ENCODE data around the gene ACSM3. TPM values are rescaled to one million over a fixed set of nuclear protein-coding genes. Genes with fewer than 3 reads are reported as not detected.
"Not testable (repeated sequence)": the region's sequence is repeated elsewhere in the genome, so short reads cannot be mapped to it uniquely, and the experiment has no call there.

The ACSM3 gene, protein sequence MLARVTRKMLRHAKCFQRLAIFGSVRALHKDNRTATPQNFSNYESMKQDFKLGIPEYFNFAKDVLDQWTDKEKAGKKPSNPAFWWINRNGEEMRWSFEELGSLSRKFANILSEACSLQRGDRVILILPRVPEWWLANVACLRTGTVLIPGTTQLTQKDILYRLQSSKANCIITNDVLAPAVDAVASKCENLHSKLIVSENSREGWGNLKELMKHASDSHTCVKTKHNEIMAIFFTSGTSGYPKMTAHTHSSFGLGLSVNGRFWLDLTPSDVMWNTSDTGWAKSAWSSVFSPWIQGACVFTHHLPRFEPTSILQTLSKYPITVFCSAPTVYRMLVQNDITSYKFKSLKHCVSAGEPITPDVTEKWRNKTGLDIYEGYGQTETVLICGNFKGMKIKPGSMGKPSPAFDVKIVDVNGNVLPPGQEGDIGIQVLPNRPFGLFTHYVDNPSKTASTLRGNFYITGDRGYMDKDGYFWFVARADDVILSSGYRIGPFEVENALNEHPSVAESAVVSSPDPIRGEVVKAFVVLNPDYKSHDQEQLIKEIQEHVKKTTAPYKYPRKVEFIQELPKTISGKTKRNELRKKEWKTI
- total RNA-seq: 1 to 10 TPM; 6.8 to 7.3 TPM
- 7.4 TPM for polyA plus RNA-seq

DNA sequence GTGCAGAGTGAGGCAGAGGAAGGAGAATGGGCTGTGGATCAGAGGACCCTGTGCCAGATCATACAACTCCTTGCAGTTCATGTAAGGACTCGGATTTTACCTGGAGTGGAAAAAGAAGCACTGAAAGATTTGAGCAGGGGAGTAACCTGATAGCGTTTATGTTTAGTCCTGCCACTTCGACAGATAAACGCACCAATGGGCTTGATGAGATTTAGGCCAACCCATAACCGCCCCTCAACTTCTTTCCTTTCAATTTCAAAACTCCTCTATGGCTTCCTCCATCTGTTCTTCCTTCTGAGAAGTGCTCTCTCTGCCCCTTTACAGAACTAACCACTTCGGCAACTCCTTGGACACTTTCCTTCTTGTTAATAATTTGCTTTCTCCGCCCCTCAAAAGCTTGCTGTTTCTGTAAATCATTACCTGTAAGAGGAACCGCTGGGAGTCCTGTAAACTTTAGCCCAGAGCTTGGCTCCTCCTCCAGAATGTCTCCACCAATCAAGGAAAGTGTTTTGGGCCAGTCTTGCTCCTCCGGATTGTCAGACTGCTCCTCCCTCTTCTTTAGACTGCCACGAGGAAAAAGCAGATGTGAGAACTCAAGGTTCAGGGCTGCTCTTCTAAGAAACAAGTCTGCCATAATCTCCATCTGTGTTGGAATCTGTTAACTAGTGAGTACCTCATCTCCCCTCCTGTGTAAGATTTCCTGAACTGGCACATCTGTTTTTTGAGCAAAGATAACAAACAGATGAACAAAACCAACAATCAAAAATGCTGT, at the start of gene ACSM3:
Gene ACSM3, plus strand, starts transcription at position 554 of the 772 bp plus-strand sequence. CDS start 6,021 bp downstream, outside the sequence.
- H3K36me3 Mint-ChIP-seq: peaks cover 2 to 23% (median 5%) of the 10 kb centered on the region in 3 donors
- no peaks in the 10 kb centered on the region for H3K36me3 ChIP-seq (ENCODE audit: insufficient read depth, low read length)
- peaks cover 0 to 7% (median 2%) of the 10 kb centered on the region in 5 donors for H3K9me3 Mint-ChIP-seq
- H3K27me3 Mint-ChIP-seq: peaks cover 0 to 2% of the 10 kb centered on the region in 2 donors
- peak within 1 kb of the TSS; percentile 46 for H3K27ac ChIP-seq (ENCODE audit: low read depth, low read length)
- no peaks in the 10 kb centered on the region for H3K9me3 ChIP-seq (ENCODE audit: low read length)
- peaks cover 28 to 33% (median 29%) of the 10 kb centered on the region in 3 donors for H3K4me1 Mint-ChIP-seq
- peak; percentile 38 to 80 (median 73) for DNase-seq
- H3K27me3 ChIP-seq (ENCODE audit: insufficient read depth, low read length, poor library complexity, severe bottlenecking): no peaks in the 10 kb centered on the region
- peak within 1 kb of the TSS; percentile 88 to 97 (median 92) for H3K4me3 Mint-ChIP-seq
- peak within 1 kb of the TSS; percentile 82 to 98 (median 93) for H3K27ac Mint-ChIP-seq
- POLR2A ChIA-PET: interaction anchor here (0.9 kb wide), 1 partner anchor 23 kb away, joined by 3 read pairs; no protein-coding TSS in a partner anchor
- CTCF ChIA-PET: interaction anchor here (1.0 to 2.6 kb wide), 2 partner anchors 11 to 22 kb away, joined by 3 to 7 read pairs; partner anchors contain the start of gene THUMPD1
- H3K4me1 ChIP-seq (ENCODE audit: insufficient read depth, low read length): peaks cover 20% of the 10 kb centered on the region
- peak within 1 kb of the TSS; percentile 60 for H3K4me3 ChIP-seq (ENCODE audit: low read length)

DNA sequence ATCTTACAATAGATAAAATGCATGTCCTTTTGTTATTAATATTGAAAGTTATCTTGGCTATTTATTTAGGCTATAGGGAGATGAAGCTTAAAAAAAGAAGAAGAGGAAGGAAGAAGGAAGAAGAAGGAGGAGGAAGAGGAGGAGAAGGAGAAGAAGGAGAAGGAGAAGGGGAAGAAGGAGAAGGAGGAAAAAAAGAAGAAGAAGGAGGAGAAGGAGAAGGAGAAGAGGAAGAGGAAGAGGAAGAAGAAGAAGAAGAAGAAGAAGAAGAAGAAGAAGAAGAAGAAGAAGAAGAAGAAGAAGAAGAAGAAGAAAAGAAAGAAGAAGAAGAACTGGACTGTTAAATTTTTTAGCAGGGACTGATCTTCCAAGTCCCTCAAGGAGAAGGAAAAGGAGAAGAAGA, 46.1 kb upstream of the ACSM3 start:
- H3K9me3 ChIP-seq (ENCODE audit: low read length); H3K4me1 Mint-ChIP-seq; H3K9me3 Mint-ChIP-seq; H3K4me3 ChIP-seq (ENCODE audit: low read length); POLR2A ChIA-PET; DNase-seq; CTCF ChIA-PET; H3K36me3 Mint-ChIP-seq; H3K27ac Mint-ChIP-seq; H3K4me1 ChIP-seq (ENCODE audit: insufficient read depth, low read length); H3K27me3 Mint-ChIP-seq; H3K36me3 ChIP-seq (ENCODE audit: insufficient read depth, low read length); H3K4me3 Mint-ChIP-seq; H3K27me3 ChIP-seq (ENCODE audit: insufficient read depth, low read length, poor library complexity, severe bottlenecking); H3K27ac ChIP-seq (ENCODE audit: low read depth, low read length): not testable (repeated sequence)

GRCh38 chr16:20720251-20720650, 43.6 kb upstream of the ACSM3 start:
- POLR2A ChIA-PET: no interaction called here
- peaks cover 0 to 4% (median 0%) of the 10 kb centered on the region in 3 donors for H3K36me3 Mint-ChIP-seq

GRCh38 chr16:20726661-20727060, 37.2 kb upstream of the ACSM3 start:
- Mint-ChIP-seq H3K4me3 (no peak overlapping the region), H3K36me3 (peaks cover 0 to 2% (median 1%) of the 10 kb centered on the region in 3 donors), H3K27ac (no peak overlapping the region), H3K4me1 (no peaks in the 10 kb centered on the region), H3K9me3 (no peaks in the 10 kb centered on the region), H3K27me3 (no peaks in the 10 kb centered on the region)
- Histone ChIP-seq H3K9me3 (ENCODE audit: low read length) (no peaks in the 10 kb centered on the region), H3K4me1 (ENCODE audit: insufficient read depth, low read length) (no peaks in the 10 kb centered on the region), H3K4me3 (ENCODE audit: low read length) (no peak overlapping the region), H3K27ac (ENCODE audit: low read depth, low read length) (no peak overlapping the region), H3K36me3 (ENCODE audit: insufficient read depth, low read length) (no peaks in the 10 kb centered on the region), H3K27me3 (ENCODE audit: insufficient read depth, low read length, poor library complexity, severe bottlenecking) (no peaks in the 10 kb centered on the region)
- CTCF ChIA-PET: no interaction called here
- no peak for DNase-seq
- POLR2A ChIA-PET: interaction anchor here (0.7 kb wide), 1 partner anchor 12 kb away, joined by 3 read pairs; no protein-coding TSS in a partner anchor

More at GRCh38 chr16:20720251-20720650, 43.6 kb upstream of the ACSM3 start:
- Mint-ChIP-seq H3K4me1 (no peaks in the 10 kb centered on the region), H3K9me3 (no peaks in the 10 kb centered on the region), H3K27me3 (no peaks in the 10 kb centered on the region), H3K27ac (no peak overlapping the region), H3K4me3 (no peak overlapping the region)
- Histone ChIP-seq H3K27ac (ENCODE audit: low read depth, low read length) (no peak overlapping the region), H3K4me1 (ENCODE audit: insufficient read depth, low read length) (no peaks in the 10 kb centered on the region), H3K36me3 (ENCODE audit: insufficient read depth, low read length) (no peaks in the 10 kb centered on the region), H3K27me3 (ENCODE audit: insufficient read depth, low read length, poor library complexity, severe bottlenecking) (no peaks in the 10 kb centered on the region), H3K4me3 (ENCODE audit: low read length) (no peak overlapping the region), H3K9me3 (ENCODE audit: low read length) (no peaks in the 10 kb centered on the region)
- DNase-seq: no peak
- CTCF ChIA-PET: no interaction called here

DNA sequence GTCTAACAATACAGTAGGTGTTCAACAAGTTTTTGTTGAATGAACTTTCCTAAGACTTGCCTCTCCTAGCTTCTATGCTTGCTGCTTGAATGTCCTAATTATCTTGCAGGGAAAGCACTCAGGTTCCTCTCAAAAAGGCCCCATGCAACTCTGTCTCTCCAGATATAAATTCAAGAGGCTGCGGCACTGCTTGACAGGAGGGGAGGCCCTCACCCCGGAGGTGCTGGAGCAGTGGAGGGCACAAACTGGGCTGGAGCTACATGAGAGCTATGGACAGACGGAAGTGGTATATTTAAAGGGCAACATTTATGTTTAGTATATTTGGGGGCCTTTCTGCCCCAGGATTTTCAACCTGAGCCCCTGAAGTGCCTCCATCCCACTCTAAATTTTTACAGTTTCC, 36.6 kb upstream of the ACSM3 start:
- Histone ChIP-seq H3K4me1 (ENCODE audit: insufficient read depth, low read length) (no peaks in the 10 kb centered on the region), H3K27ac (ENCODE audit: low read depth, low read length) (no peak overlapping the region), H3K4me3 (ENCODE audit: low read length) (no peak overlapping the region), H3K27me3 (ENCODE audit: insufficient read depth, low read length, poor library complexity, severe bottlenecking) (no peaks in the 10 kb centered on the region), H3K9me3 (ENCODE audit: low read length) (no peaks in the 10 kb centered on the region), H3K36me3 (ENCODE audit: insufficient read depth, low read length) (no peaks in the 10 kb centered on the region)
- no peak overlapping the region for H3K27ac Mint-ChIP-seq
- CTCF ChIA-PET: no interaction called here
- H3K27me3 Mint-ChIP-seq: no peaks in the 10 kb centered on the region
- POLR2A ChIA-PET: interaction anchor here (0.7 kb wide), 1 partner anchor 11 kb away, joined by 3 read pairs; no protein-coding TSS in a partner anchor
- no peak for DNase-seq
- H3K4me3 Mint-ChIP-seq: no peak overlapping the region
- no peaks in the 10 kb centered on the region for H3K4me1 Mint-ChIP-seq
- H3K36me3 Mint-ChIP-seq: peaks cover 0 to 2% (median 1%) of the 10 kb centered on the region in 3 donors
- no peaks in the 10 kb centered on the region for H3K9me3 Mint-ChIP-seq

DNA sequence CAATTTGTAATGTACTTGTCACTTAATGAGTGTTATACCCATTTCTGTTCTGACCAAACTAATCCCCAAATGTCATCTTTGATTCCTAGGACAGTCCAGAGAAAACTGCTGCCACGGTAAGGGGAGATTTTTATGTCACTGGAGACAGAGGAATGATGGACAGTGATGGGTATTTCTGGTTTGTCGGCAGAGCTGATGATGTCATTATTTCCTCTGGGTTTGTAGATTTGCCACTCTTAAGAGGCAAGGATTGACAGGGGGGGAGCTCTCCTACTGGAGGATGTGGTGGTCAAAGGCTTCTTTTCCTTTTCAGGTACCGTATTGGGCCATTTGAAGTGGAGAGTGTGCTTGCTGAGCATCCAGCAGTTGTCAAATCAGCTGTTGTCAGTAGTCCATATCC, 34.7 kb upstream of the ACSM3 start:
- H3K4me3 ChIP-seq (ENCODE audit: low read length): no peak overlapping the region
- H3K27me3 ChIP-seq (ENCODE audit: insufficient read depth, low read length, poor library complexity, severe bottlenecking): no peaks in the 10 kb centered on the region
- Mint-ChIP-seq H3K27ac (no peak overlapping the region), H3K27me3 (no peaks in the 10 kb centered on the region), H3K9me3 (no peaks in the 10 kb centered on the region), H3K36me3 (peaks cover 0 to 7% (median 4%) of the 10 kb centered on the region in 3 donors), H3K4me3 (no peak overlapping the region), H3K4me1 (no peaks in the 10 kb centered on the region)
- POLR2A ChIA-PET: no interaction called here
- H3K4me1 ChIP-seq (ENCODE audit: insufficient read depth, low read length): no peaks in the 10 kb centered on the region
- no peak for DNase-seq
- CTCF ChIA-PET: interaction anchor here (0.6 kb wide), 1 partner anchor 80 kb away, joined by 3 read pairs; no protein-coding TSS in a partner anchor
- no peaks in the 10 kb centered on the region for H3K9me3 ChIP-seq (ENCODE audit: low read length)
- no peak overlapping the region for H3K27ac ChIP-seq (ENCODE audit: low read depth, low read length)
- H3K36me3 ChIP-seq (ENCODE audit: insufficient read depth, low read length): peaks cover 3% of the 10 kb centered on the region

DNA sequence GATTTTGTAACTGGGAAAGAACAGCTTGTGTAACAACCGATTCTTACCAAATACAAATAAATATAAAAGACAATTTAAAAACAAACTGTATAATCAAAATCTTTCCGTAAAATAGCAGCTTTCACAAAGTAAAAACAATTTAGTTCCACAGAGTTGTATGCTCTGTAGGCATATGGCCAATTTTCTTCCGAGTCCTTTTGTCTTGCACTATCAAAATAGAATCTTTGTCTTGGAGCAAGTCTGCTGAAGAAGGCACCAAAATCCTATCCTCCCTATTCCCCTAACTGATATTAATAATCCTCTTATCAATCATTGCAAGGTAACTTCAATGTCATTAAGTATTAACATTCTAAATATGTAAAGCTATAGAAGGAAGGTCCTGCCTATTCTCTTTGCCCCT, 29.8 kb upstream of the ACSM3 start:
- Mint-ChIP-seq H3K36me3 (peaks cover 0 to 54% (median 17%) of the 10 kb centered on the region in 3 donors), H3K27ac (peak overlapping the region in 2 of 8 donors; percentile 25 to 65), H3K4me1 (peaks cover 7 to 21% (median 16%) of the 10 kb centered on the region in 3 donors), H3K27me3 (no peaks in the 10 kb centered on the region), H3K9me3 (no peaks in the 10 kb centered on the region), H3K4me3 (no peak overlapping the region)
- peaks cover 12% of the 10 kb centered on the region for H3K4me1 ChIP-seq (ENCODE audit: insufficient read depth, low read length)
- no peaks in the 10 kb centered on the region for H3K9me3 ChIP-seq (ENCODE audit: low read length)
- ChIA-PET POLR2A (no interaction called here), CTCF (no interaction called here)
- no peaks in the 10 kb centered on the region for H3K27me3 ChIP-seq (ENCODE audit: insufficient read depth, low read length, poor library complexity, severe bottlenecking)
- peaks cover 36% of the 10 kb centered on the region for H3K36me3 ChIP-seq (ENCODE audit: insufficient read depth, low read length)
- no peak for DNase-seq
- no peak overlapping the region for H3K4me3 ChIP-seq (ENCODE audit: low read length)
- H3K27ac ChIP-seq (ENCODE audit: low read depth, low read length): no peak overlapping the region
